Cardiac muscle cell (in vitro differentiated cells and primary cell): Measurements from ENCODE around the gene ZNF503. TPM values are rescaled to one million over a fixed set of nuclear protein-coding genes. Genes with fewer than 3 reads are reported as not detected.

ENCODE experiments used
- DNase-seq, 2 donors: peaks; one replicate each; pipeline versions ENCODE4 v3.0.0 to v3.0.0-alpha.2; 2010 to 2017; ENCODE audit warnings: low read depth in 1 of 2, low spot score in 1 of 2
- H3K27ac ChIP-seq: fragments of 200-600 bp; sonication (generic); 2 replicates; pipeline ENCODE4 v1.5.1; 2016
- H3K27me3 ChIP-seq: fragments of 200-600 bp; sonication (generic); 2 replicates; pipeline ENCODE4 v1.6.0; 2016; ENCODE audit warnings: control low read depth
- H3K36me3 ChIP-seq: fragments of 200-600 bp; sonication (generic); 2 replicates; pipeline ENCODE4 v1.5.1; 2016; ENCODE audit warnings: control low read depth
- H3K4me1 ChIP-seq: fragments of 200-600 bp; sonication (generic); 2 replicates; pipeline ENCODE4 v1.8.1; 2017; ENCODE audit warnings: low read depth, mild to moderate bottlenecking, mixed run types
- H3K4me3 ChIP-seq: fragments of 200-600 bp; sonication (generic); 2 replicates; pipeline ENCODE4 v1.5.1; 2016; ENCODE audit warnings: mild to moderate bottlenecking
- H3K9me3 ChIP-seq: fragments of 200-600 bp; sonication (generic); 2 replicates; pipeline ENCODE4 v1.5.1; 2017; ENCODE audit warnings: low read depth, mild to moderate bottlenecking, control low read depth
- CTCF ChIP-seq: IDR thresholded peaks from 2 replicates; pipeline ENCODE4 v1.5.1; 2012; ENCODE audit warnings: low read depth, mild to moderate bottlenecking, low read length
- polyA plus RNA-seq: library from polyadenylated mRNA; unstranded; fragments of >200 nt; fragmentation: Nextera tagmentation; extraction: Ambion mirVana; gene quantifications from 2 replicates; pipeline ENCODE4 v1.2.1, GENCODE V29; 2016
- total RNA-seq: library from RNA; depleted of rRNA; stranded (reverse); fragments of >200 nt; gene quantifications from 2 replicates; pipeline ENCODE4 v1.2.3, GENCODE V29; 2016

ZNF503 gene
- total and polyA plus RNA-seq, 2 experiments from 2014 or later, result 41.8 to 110 TPM

- Histone ChIP-seq H3K27me3 (peaks cover 26% of the 10 kb centered on the region), H3K9me3 (no peaks in the 10 kb centered on the region), H3K36me3 (no peaks in the 10 kb centered on the region), H3K4me3 (no peak overlapping the region), H3K27ac (no peak overlapping the region), H3K4me1 (peaks cover 30% of the 10 kb centered on the region)
- DNase-seq, result no peak
- no peak for TF ChIP-seq CTCF
Measured at GRCh38 chr10:75435291-75435690, 33.7 kb upstream of the ZNF503 start.

GRCh38 chr10:75434291-75434690 is 32.7 kb upstream of the ZNF503 start:
- no peaks in the 10 kb centered on the region for H3K9me3 ChIP-seq
- DNase-seq, result no peak
- peaks cover 26% of the 10 kb centered on the region for H3K27me3 ChIP-seq
- no peak overlapping the region for H3K4me3 ChIP-seq
- TF ChIP-seq CTCF, result no peak
- peaks cover 34% of the 10 kb centered on the region for H3K4me1 ChIP-seq
- H3K36me3 ChIP-seq, result no peaks in the 10 kb centered on the region
- no peak overlapping the region for H3K27ac ChIP-seq

- DNase-seq, result no peak
- Histone ChIP-seq H3K4me1 (peaks cover 24% of the 10 kb centered on the region), H3K4me3 (no peak overlapping the region), H3K9me3 (no peaks in the 10 kb centered on the region), H3K27me3 (peaks cover 26% of the 10 kb centered on the region), H3K27ac (no peak overlapping the region), H3K36me3 (no peaks in the 10 kb centered on the region)
- no peak for TF ChIP-seq CTCF
Measured at GRCh38 chr10:75433216-75433615, 31.7 kb upstream of the ZNF503 start.

GRCh38 chr10:75432763-75433162 is 31.2 kb upstream of the ZNF503 start:
- no peak for TF ChIP-seq CTCF
- Histone ChIP-seq H3K4me3 (no peak overlapping the region), H3K27me3 (peaks cover 26% of the 10 kb centered on the region), H3K36me3 (no peaks in the 10 kb centered on the region), H3K27ac (no peak overlapping the region), H3K9me3 (no peaks in the 10 kb centered on the region), H3K4me1 (peaks cover 21% of the 10 kb centered on the region)
- no peak for DNase-seq

GRCh38 chr10:75432176-75432575 is 30.6 kb upstream of the ZNF503 start:
- DNase-seq, result no peak
- Histone ChIP-seq H3K4me1 (peaks cover 21% of the 10 kb centered on the region), H3K36me3 (no peaks in the 10 kb centered on the region), H3K9me3 (no peaks in the 10 kb centered on the region), H3K4me3 (no peak overlapping the region), H3K27me3 (peaks cover 26% of the 10 kb centered on the region), H3K27ac (no peak overlapping the region)
- TF ChIP-seq CTCF, result no peak
